KMS-11 (cell line): ENCODE results near the gene SH3TC1.

Experiments used
- H2AFZ ChIP-seq: fragments of 200-600 bp; sonication (generic); 2 replicates; pipeline ENCODE4 v1.6.1; 2016; ENCODE audit warnings: antibody characterized with exemption, mixed run types, low read depth
- H3K27ac ChIP-seq: fragments of 200-600 bp; sonication (generic); 2 replicates; pipeline ENCODE4 v1.6.1; 2016; ENCODE audit warnings: mild to moderate bottlenecking, mixed run types
- H3K27me3 ChIP-seq: fragments of 200-600 bp; sonication (generic); 2 replicates; pipeline ENCODE4 v1.6.1; 2017; ENCODE audit warnings: mild to moderate bottlenecking, low read depth, mixed run types, moderate library complexity; ENCODE audit not compliant: insufficient read depth
- H3K36me3 ChIP-seq: fragments of 200-600 bp; sonication (generic); 2 replicates; pipeline ENCODE4 v1.6.1; 2017; ENCODE audit warnings: mild to moderate bottlenecking, mixed run types; ENCODE audit not compliant: insufficient read depth
- H3K4me1 ChIP-seq: fragments of 200-600 bp; sonication (generic); 2 replicates; pipeline ENCODE4 v1.6.1; 2016; ENCODE audit warnings: mild to moderate bottlenecking, low read depth, mixed run types; ENCODE audit not compliant: poor library complexity, severe bottlenecking
- H3K4me2 ChIP-seq: fragments of 200-600 bp; sonication (generic); 2 replicates; pipeline ENCODE4 v1.7.0; 2016; ENCODE audit warnings: mild to moderate bottlenecking, mixed run types
- H3K4me3 ChIP-seq: fragments of 200-600 bp; sonication (generic); IDR thresholded peaks from 2 replicates; pipeline ENCODE4 v1.6.1; 2017; ENCODE audit warnings: low read depth, low read length, mixed read lengths; ENCODE audit not compliant: insufficient read depth
- H3K79me2 ChIP-seq: fragments of 200-600 bp; sonication (generic); 2 replicates; pipeline ENCODE4 v1.6.1; 2016; ENCODE audit warnings: low read depth, mixed run types; ENCODE audit not compliant: insufficient read depth
- H3K9ac ChIP-seq: fragments of 200-600 bp; sonication (generic); 2 replicates; pipeline ENCODE4 v1.6.1; 2016; ENCODE audit warnings: mild to moderate bottlenecking, mixed run types
- H4K20me1 ChIP-seq: fragments of 200-600 bp; sonication (generic); 2 replicates; pipeline ENCODE4 v1.6.1; 2016; ENCODE audit warnings: mild to moderate bottlenecking, mixed run types; ENCODE audit not compliant: insufficient read depth
- CTCF ChIP-seq: fragments of 200-600 bp; sonication (generic); conservative IDR thresholded peaks from 2 replicates; pipeline ENCODE4 v1.6.1; 2017; ENCODE audit warnings: low read depth, mild to moderate bottlenecking, antibody characterized with exemption, low read length, moderate library complexity, mixed read lengths

The SH3TC1 gene

DNA sequence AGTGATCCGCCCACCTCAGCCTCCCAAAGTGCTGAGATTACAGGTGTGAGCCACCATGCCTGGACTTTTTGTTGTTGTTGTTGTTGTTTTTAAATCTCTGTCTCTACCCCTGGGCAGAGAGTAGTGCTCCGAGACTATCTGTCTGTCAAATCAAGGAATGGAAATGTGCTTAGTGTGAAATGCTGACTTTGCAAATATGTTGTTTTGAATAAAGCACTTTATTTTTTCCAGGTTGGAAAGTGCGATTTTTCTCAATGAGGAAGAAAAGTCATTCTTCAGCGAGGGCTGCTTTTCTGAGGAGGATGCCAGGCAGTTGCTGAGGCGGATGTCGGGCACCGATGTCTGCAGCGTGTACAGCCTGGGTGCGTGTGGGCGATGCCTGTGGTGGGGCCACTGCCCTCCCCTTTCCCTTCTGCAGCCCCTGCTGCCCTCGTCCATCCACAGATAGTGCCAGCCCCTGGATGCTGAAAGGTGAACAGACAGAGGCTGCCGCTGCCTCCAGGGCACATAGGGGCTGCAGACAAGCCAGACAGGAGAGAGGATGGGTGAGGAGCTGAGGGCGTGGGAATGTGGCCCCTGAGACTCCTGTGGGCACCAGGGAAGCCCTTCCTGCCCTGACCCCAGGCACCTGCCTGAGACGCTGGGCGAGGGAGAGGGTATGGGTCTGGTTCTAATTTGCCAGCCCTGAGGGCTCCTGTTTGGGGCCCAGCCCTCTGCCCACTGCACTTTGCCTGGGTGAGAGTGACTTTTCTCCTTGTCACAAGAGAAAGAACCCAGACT lies 23.7 kb downstream of the SH3TC1 start:
- H3K27ac ChIP-seq: no peak overlapping the region
- H4K20me1 ChIP-seq: no peaks in the 10 kb centered on the region
- H3K4me1 ChIP-seq: no peaks in the 10 kb centered on the region
- H3K79me2 ChIP-seq: no peaks in the 10 kb centered on the region
- H3K9ac ChIP-seq: no peak overlapping the region
- no peak overlapping the region for H3K4me3 ChIP-seq
- no peak overlapping the region for H2AFZ ChIP-seq
- no peaks in the 10 kb centered on the region for H3K27me3 ChIP-seq
- H3K36me3 ChIP-seq: no peaks in the 10 kb centered on the region
- no peak overlapping the region for H3K4me2 ChIP-seq
- no peak for TF ChIP-seq CTCF

DNA sequence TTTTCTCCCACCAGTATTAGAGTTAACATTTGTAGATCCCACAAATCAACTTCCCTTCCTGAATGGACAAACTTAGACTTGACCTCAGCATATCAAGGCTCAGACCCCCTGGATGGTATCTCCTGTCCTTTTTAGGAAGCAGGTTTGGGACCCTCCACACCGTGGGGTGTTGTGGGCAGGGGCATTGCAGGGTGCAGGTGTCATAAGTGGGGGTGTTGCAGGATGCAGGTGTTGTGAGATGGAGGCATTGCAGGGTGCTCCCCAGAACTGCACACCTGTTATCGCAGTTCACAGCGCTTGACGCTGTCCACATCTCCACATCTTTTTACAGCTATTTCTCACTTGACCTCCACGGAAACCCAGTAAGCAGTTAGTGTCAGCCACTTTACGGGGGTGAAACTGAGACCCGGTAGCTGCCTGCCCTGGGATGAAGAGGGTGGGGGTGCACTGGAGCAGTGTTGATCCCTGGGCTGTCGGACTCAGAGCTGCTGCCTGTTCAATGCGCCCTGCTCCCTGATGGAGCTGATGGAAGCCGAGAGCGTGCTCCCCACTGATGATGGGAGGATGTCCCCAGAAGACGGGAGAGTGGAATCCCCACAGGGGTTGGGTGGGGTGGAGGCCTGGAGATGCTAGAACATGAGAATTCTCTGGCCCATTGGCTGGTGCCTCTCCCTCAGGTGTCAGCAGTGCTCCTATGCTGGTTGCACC lies 25.3 kb downstream of the SH3TC1 start:
- Histone ChIP-seq H3K4me1 (no peaks in the 10 kb centered on the region), H3K4me3 (no peak overlapping the region), H2AFZ (no peak overlapping the region), H3K4me2 (no peak overlapping the region), H3K9ac (no peak overlapping the region), H3K27ac (no peak overlapping the region), H3K79me2 (no peaks in the 10 kb centered on the region), H3K27me3 (no peaks in the 10 kb centered on the region), H4K20me1 (no peaks in the 10 kb centered on the region), H3K36me3 (no peaks in the 10 kb centered on the region)
- TF ChIP-seq CTCF: no peak

DNA sequence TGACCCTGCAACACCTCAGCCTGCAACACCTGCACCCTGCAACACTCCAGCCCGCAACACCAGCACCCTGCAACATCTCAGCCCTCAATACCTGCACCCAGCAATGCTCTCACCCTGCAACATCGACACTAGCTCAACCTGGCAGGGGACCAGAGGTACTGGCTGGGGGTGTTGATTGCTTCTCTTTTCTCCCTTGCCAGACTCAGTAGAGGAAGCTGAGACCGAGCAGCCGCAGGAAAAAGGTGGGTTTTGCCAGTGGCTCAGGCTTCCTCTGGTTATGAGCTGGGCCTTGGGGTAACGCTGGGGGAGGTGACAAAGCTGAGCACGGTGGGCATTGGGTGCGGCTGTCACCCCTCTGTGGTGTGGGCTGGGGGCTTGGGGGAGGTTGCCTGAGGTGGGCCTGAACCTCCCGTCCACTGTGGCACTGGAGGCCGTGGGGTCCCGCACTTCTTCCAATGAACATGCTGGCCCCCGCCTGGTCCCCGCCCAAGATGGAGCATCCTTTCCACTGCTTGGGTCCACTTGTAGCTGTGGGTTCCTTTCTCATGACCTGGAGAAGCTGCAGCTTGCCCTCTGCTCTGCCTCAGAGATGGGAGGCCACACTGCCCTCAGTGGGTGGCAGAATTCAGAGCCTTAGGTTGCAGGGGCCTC lies 26.0 kb downstream of the SH3TC1 start:
- Histone ChIP-seq H3K4me1 (no peaks in the 10 kb centered on the region), H4K20me1 (no peaks in the 10 kb centered on the region), H2AFZ (no peak overlapping the region), H3K9ac (no peak overlapping the region), H3K4me3 (no peak overlapping the region), H3K27ac (no peak overlapping the region), H3K36me3 (no peaks in the 10 kb centered on the region), H3K27me3 (no peaks in the 10 kb centered on the region), H3K79me2 (no peaks in the 10 kb centered on the region), H3K4me2 (no peak overlapping the region)
- TF ChIP-seq CTCF: no peak

DNA sequence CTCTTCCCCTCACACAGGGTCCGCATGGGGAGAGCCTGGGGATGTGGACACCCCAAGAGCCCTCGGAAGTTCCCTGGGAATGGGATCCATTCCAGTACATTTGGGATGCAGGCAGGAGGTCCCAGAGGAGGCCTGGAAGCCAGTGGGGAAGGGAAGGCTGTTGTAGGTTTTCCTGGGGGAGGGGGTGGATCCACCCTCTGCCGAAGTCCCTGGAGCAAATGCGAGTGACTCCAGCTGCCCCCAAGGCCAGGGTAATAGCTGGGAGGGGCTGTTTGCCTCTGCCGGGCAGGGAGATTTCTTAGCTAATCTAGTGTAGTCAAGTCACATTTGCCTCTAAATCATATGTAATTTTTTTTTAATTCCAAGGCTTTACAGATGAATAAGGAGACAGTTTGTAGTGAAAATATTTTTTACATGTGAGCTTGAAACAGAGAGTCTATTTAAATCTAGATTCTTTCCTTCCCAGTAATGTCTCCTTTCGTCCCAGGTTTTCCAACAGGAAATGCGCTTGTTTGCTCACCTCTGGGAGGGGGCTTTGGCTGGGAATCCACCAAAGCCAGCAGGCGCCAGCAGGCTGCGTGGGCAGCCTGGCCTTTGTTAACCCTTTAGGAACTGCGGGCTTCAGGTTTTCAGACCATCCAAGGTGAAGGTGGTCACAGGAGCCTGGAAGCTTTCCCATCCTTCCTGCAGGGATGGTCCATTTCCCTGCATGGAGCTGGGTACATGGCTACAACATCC lies 26.8 kb downstream of the SH3TC1 start:
- Histone ChIP-seq H3K4me1 (no peaks in the 10 kb centered on the region), H4K20me1 (no peaks in the 10 kb centered on the region), H3K4me2 (no peak overlapping the region), H3K27ac (no peak overlapping the region), H3K79me2 (no peaks in the 10 kb centered on the region), H3K4me3 (no peak overlapping the region), H3K9ac (no peak overlapping the region), H3K27me3 (no peaks in the 10 kb centered on the region), H3K36me3 (no peaks in the 10 kb centered on the region), H2AFZ (no peak overlapping the region)
- TF ChIP-seq CTCF: no peak
